Measurements from ENCODE around the gene ZNF212. TPM values are rescaled to one million over a fixed set of nuclear protein-coding genes. Genes with fewer than 3 reads are reported as not detected.

Gene ZNF212
- polyA plus RNA-seq (ENCODE audit: insufficient read length in 12 of 12) = 10 to 100 TPM in 4 of 12 donors, 1 to 10 TPM in 7, not detected in 1; 7.4 to 11.3 (median 9.3) TPM
- long read RNA-seq, donor 1 = 0 reads
- long read RNA-seq, donor 2, partial matches to known transcripts = 0 of 2 reads
- long read RNA-seq, donor 2, other reads (novel, unspliced or antisense) = 0 of 2 reads
- long read RNA-seq, donor 3 = 0 reads
- long read RNA-seq, donor 4, partial matches to known transcripts = 0 of 1 reads
- long read RNA-seq, donor 4, other reads (novel, unspliced or antisense) = 0 of 1 reads
- long read RNA-seq, donor 5, partial matches to known transcripts = 0 of 3 reads
- long read RNA-seq, donor 5, other reads (novel, unspliced or antisense) = 0 of 3 reads
- long read RNA-seq, donor 6 = 0 reads
- long read RNA-seq, donor 7, partial matches to known transcripts = 0 of 1 reads
- long read RNA-seq, donor 7, other reads (novel, unspliced or antisense) = 0 of 1 reads
- long read RNA-seq, donor 8, partial matches to known transcripts = 0 of 2 reads
- long read RNA-seq, donor 8, other reads (novel, unspliced or antisense) = 0 of 2 reads
- long read RNA-seq, donor 9 = 0 reads
- long read RNA-seq, donor 10 = 0 reads
- long read RNA-seq, donor 11, partial matches to known transcripts = 0 of 1 reads
- long read RNA-seq, donor 11, other reads (novel, unspliced or antisense) = 0 of 1 reads

GRCh38 chr7:149239345-149240143, at the start of gene ZNF212:
Gene ZNF212, plus strand, starts transcription at chr7:149239651. Its CDS starts 128 bp downstream, at chr7:149239779.
- DNase-seq = peak; percentile 84

GRCh38 chr7:149191851-149192250, 47.6 kb upstream of the ZNF212 start:
- DNase-seq = no peak

GRCh38 chr7:149194799-149195179, 44.7 kb upstream of the ZNF212 start:
- DNase-seq = no peak

- peak; percentile 89 for DNase-seq
Measured at GRCh38 chr7:149195180-149196150, 44.0 kb upstream of the ZNF212 start, which contains the start of gene ZNF282. Gene ZNF282, plus strand, starts transcription at chr7:149195546. Its CDS starts 44 bp downstream, at chr7:149195590.

- DNase-seq = no peak
Measured at GRCh38 chr7:149196151-149196704, 43.2 kb upstream of the ZNF212 start.

- no peak for DNase-seq
Measured at GRCh38 chr7:149196705-149197171, 42.7 kb upstream of the ZNF212 start.

GRCh38 chr7:149197675-149198074, 41.8 kb upstream of the ZNF212 start:
- DNase-seq = no peak

- no peak for DNase-seq
Measured at GRCh38 chr7:149198161-149198816, 41.2 kb upstream of the ZNF212 start.

GRCh38 chr7:149199234-149199995, 40.0 kb upstream of the ZNF212 start:
- no peak for DNase-seq

GRCh38 chr7:149202831-149203231, 36.6 kb upstream of the ZNF212 start:
- no peak for DNase-seq

GRCh38 chr7:149205690-149206381, 33.6 kb upstream of the ZNF212 start:
- DNase-seq = no peak

- DNase-seq = no peak
Measured at GRCh38 chr7:149207324-149208035, 32.0 kb upstream of the ZNF212 start.

- no peak for DNase-seq
Measured at GRCh38 chr7:149209518-149210269, 29.8 kb upstream of the ZNF212 start.

GRCh38 chr7:149210551-149210950, 28.9 kb upstream of the ZNF212 start:
- DNase-seq = no peak

- no peak for DNase-seq
Measured at GRCh38 chr7:149214020-149214720, 25.3 kb upstream of the ZNF212 start.

GRCh38 chr7:149216402-149216801, 23.0 kb upstream of the ZNF212 start:
- DNase-seq = no peak

Measured in muscle of arm (tissue), 14 donors.